HEK293 (cell line): ENCODE data around the gene FAM200C.

Source experiments
- CTCF ChIA-PET: fragments of 350-600 bp; formaldehyde crosslinking; extraction: SDS; loops from one replicate; lab custom pipeline; 2021; ENCODE audit warnings: antibody characterized with exemption; lab: Yijun Ruan, JAX
- POLR2A ChIA-PET: fragments of 300-600 bp; formaldehyde crosslinking; extraction: SDS; loops from one replicate; lab custom pipeline; 2020; ENCODE audit warnings: antibody characterized with exemption, inconsistent platforms; lab: Yijun Ruan, JAX
- H3K27ac ChIP-seq: fragments of 200-500 bp; sonication (Bioruptor generic); 2 replicates; pipeline ENCODE4 v1.5.1; 2014; ENCODE audit warnings: low read depth, low read length, control low read depth, inconsistent platforms; ENCODE audit errors: extremely low read depth
- H3K36me3 ChIP-seq, 2 experiments: fragments of 200-500 bp in 1 of 2; sonication (Bioruptor generic) in 1 of 2; 1 replicate in 1 of 2; 2 replicates in 1 of 2; pipeline ENCODE4 v1.5.1; 2014 to 2017; ENCODE audit warnings: inconsistent platforms in 2 of 2, low read length in 2 of 2; ENCODE audit not compliant: control insufficient read depth in 2 of 2, insufficient read depth in 1 of 2
- H3K4me1 ChIP-seq: fragments of 200-500 bp; sonication (Bioruptor generic); 2 replicates; pipeline ENCODE4 v1.5.1; 2014; ENCODE audit warnings: mild to moderate bottlenecking, low read length, inconsistent platforms; ENCODE audit not compliant: control insufficient read depth, insufficient read depth
- H3K4me3 ChIP-seq: 2 replicates; pipeline ENCODE4 v1.5.1; 2011; ENCODE audit warnings: low read depth, mild to moderate bottlenecking, control low read depth, low read length, moderate library complexity
- H3K9me3 ChIP-seq: fragments of 200-500 bp; sonication (Bioruptor generic); 2 replicates; pipeline ENCODE4 v1.5.1; 2014; ENCODE audit warnings: low read depth, low read length, inconsistent platforms; ENCODE audit not compliant: control insufficient read depth, insufficient read depth
- GLIS2 ChIP-seq: fragments of 450-650 bp; formaldehyde crosslinking; IDR thresholded peaks from 2 replicates; pipeline ENCODE4 v1.5.1; 2016; ENCODE audit warnings: missing biosample characterization, missing genetic modification characterization
- HOXA7 ChIP-seq: sonication (generic); formaldehyde crosslinking; IDR thresholded peaks from 2 replicates; pipeline ENCODE4 v1.8.1; 2022; ENCODE audit warnings: missing genetic modification reagents, borderline replicate concordance
- KLF9 ChIP-seq: fragments of 450-650 bp; formaldehyde crosslinking; IDR thresholded peaks from 2 replicates; pipeline ENCODE4 v1.5.1; 2016; ENCODE audit warnings: missing biosample characterization, missing genetic modification characterization, low read depth
- ZBTB26 ChIP-seq: fragments of 450-650 bp; formaldehyde crosslinking; optimal IDR thresholded peaks from 2 replicates; pipeline ENCODE3; 2016; ENCODE audit warnings: missing biosample characterization, mild to moderate bottlenecking, missing genetic modification characterization
- ZIC2 ChIP-seq: fragments of 450-650 bp; formaldehyde crosslinking; IDR thresholded peaks from 2 replicates; pipeline ENCODE4 v1.5.1; 2016; ENCODE audit warnings: missing biosample characterization, missing genetic modification characterization
- ZNF132 ChIP-seq: fragments of 450-650 bp; formaldehyde crosslinking; IDR thresholded peaks from 2 replicates; pipeline ENCODE4 v1.5.1; 2017; ENCODE audit warnings: missing biosample characterization, missing genetic modification characterization, borderline replicate concordance
- ZNF133 ChIP-seq: fragments of 450-650 bp; formaldehyde crosslinking; IDR thresholded peaks from 2 replicates; pipeline ENCODE4 v1.5.1; 2016; ENCODE audit warnings: missing biosample characterization, missing genetic modification characterization
- ZNF140 ChIP-seq: fragments of 450-650 bp; formaldehyde crosslinking; IDR thresholded peaks from 2 replicates; pipeline ENCODE4 v1.5.1; 2016; ENCODE audit warnings: missing biosample characterization, missing genetic modification characterization
- ZNF155 ChIP-seq: fragments of 450-650 bp; formaldehyde crosslinking; IDR thresholded peaks from 2 replicates; pipeline ENCODE4 v1.5.1; 2016; ENCODE audit warnings: missing biosample characterization, missing genetic modification characterization
- ZNF19 ChIP-seq: fragments of 450-650 bp; formaldehyde crosslinking; IDR thresholded peaks from 2 replicates; pipeline ENCODE4; 2016; ENCODE audit warnings: missing biosample characterization, missing genetic modification characterization, low read depth
- ZNF350 ChIP-seq: fragments of 450-650 bp; formaldehyde crosslinking; IDR thresholded peaks from 2 replicates; pipeline ENCODE4 v1.5.0; 2017; ENCODE audit warnings: missing biosample characterization, mild to moderate bottlenecking, missing genetic modification characterization
- ZNF354C ChIP-seq: fragments of 450-650 bp; formaldehyde crosslinking; IDR thresholded peaks from 2 replicates; pipeline ENCODE4 v1.5.1; 2016; ENCODE audit warnings: missing biosample characterization, missing genetic modification characterization, low read depth, borderline replicate concordance
- ZNF394 ChIP-seq: fragments of 450-650 bp; formaldehyde crosslinking; IDR thresholded peaks from 2 replicates; pipeline ENCODE4 v1.5.1; 2016; ENCODE audit warnings: missing biosample characterization, missing genetic modification characterization, mild to moderate bottlenecking, moderate library complexity, borderline replicate concordance
- ZNF423 ChIP-seq: fragments of 450-650 bp; formaldehyde crosslinking; IDR thresholded peaks from 2 replicates; pipeline ENCODE4 v1.5.1; 2016; ENCODE audit warnings: missing biosample characterization, missing genetic modification characterization
- ZNF473 ChIP-seq: fragments of 450-650 bp; formaldehyde crosslinking; IDR thresholded peaks from 2 replicates; pipeline ENCODE4 v1.5.1; 2017; ENCODE audit warnings: missing biosample characterization, missing genetic modification characterization
- ZNF513 ChIP-seq: fragments of 450-650 bp; IDR thresholded peaks from 2 replicates; pipeline ENCODE4 v1.5.1; 2018; ENCODE audit warnings: missing biosample characterization, missing genetic modification characterization
- ZNF529 ChIP-seq: fragments of 450-650 bp; formaldehyde crosslinking; IDR thresholded peaks from 2 replicates; pipeline ENCODE4 v1.5.1; 2017; ENCODE audit warnings: missing genetic modification characterization, missing biosample characterization; ENCODE audit not compliant: insufficient replicate concordance
- ZNF548 ChIP-seq: fragments of 450-650 bp; formaldehyde crosslinking; IDR thresholded peaks from 2 replicates; pipeline ENCODE4 v1.5.1; 2016; ENCODE audit warnings: missing biosample characterization, missing genetic modification characterization
- ZNF571 ChIP-seq: fragments of 450-650 bp; formaldehyde crosslinking; IDR thresholded peaks from 2 replicates; pipeline ENCODE4 v1.5.0; 2017; ENCODE audit warnings: missing biosample characterization, missing genetic modification characterization
- ZNF629 ChIP-seq: fragments of 450-650 bp; formaldehyde crosslinking; IDR thresholded peaks from 2 replicates; pipeline ENCODE4 v1.5.1; 2017; ENCODE audit warnings: missing biosample characterization, missing genetic modification characterization
- ZNF792 ChIP-seq: fragments of 450-650 bp; formaldehyde crosslinking; IDR thresholded peaks from 2 replicates; pipeline ENCODE4 v1.5.1; 2016; ENCODE audit warnings: missing biosample characterization, missing genetic modification characterization
- ZNF837 ChIP-seq: fragments of 450-650 bp; formaldehyde crosslinking; IDR thresholded peaks from 2 replicates; pipeline ENCODE4 v1.5.1; 2016; ENCODE audit warnings: missing biosample characterization, missing genetic modification characterization
- TF ChIP-seq, protein P1 (sequence below): fragments of 450-650 bp; formaldehyde crosslinking; IDR thresholded peaks from 2 replicates; pipeline ENCODE4 v1.5.1; 2016; ENCODE audit warnings: missing biosample characterization, missing genetic modification characterization
- TF ChIP-seq, protein P2 (sequence below): fragments of 450-650 bp; formaldehyde crosslinking; IDR thresholded peaks from 2 replicates; pipeline ENCODE4 v1.5.1; 2017; ENCODE audit warnings: missing biosample characterization, missing genetic modification characterization
- TF ChIP-seq, protein P3 (sequence below): fragments of 450-650 bp; formaldehyde crosslinking; conservative IDR thresholded peaks from 2 replicates; pipeline ENCODE4 v1.5.1; 2016; ENCODE audit warnings: low read depth, missing biosample characterization, missing genetic modification characterization

Gene FAM200C

DNA sequence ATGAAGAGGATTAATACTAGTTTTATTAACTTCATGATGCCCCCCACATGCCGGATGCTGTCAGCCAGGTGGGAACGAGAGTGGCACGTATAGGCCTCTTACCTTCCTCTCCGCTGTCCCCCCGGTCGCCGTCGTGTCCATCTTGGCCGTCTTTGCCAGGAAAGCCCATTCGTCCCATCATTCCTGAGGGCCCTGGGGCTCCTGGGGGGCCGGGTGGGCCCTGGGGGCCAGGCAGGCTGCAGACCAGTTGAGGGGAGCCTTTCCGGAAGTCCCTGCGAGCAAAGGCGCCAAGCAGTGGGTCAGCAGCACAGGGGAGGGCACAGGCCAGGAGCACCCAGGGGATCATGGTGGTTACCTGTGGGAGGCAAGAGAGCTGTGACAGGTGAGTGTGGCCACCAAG lies 45.2 kb downstream of the FAM200C start:
- H3K4me1 ChIP-seq = no peaks in the 10 kb centered on the region
- CTCF ChIA-PET = no interaction called here
- no peaks in the 10 kb centered on the region for H3K36me3 ChIP-seq
- POLR2A ChIA-PET = no interaction called here
- no peak for TF ChIP-seq ZNF155
- TF ChIP-seq, protein P1, sequence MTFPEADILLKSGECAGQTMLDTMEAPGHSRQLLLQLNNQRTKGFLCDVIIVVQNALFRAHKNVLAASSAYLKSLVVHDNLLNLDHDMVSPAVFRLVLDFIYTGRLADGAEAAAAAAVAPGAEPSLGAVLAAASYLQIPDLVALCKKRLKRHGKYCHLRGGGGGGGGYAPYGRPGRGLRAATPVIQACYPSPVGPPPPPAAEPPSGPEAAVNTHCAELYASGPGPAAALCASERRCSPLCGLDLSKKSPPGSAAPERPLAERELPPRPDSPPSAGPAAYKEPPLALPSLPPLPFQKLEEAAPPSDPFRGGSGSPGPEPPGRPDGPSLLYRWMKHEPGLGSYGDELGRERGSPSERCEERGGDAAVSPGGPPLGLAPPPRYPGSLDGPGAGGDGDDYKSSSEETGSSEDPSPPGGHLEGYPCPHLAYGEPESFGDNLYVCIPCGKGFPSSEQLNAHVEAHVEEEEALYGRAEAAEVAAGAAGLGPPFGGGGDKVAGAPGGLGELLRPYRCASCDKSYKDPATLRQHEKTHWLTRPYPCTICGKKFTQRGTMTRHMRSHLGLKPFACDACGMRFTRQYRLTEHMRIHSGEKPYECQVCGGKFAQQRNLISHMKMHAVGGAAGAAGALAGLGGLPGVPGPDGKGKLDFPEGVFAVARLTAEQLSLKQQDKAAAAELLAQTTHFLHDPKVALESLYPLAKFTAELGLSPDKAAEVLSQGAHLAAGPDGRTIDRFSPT = no peak
- no peak for TF ChIP-seq ZIC2 (tag by site-specific recombination)
- TF ChIP-seq ZNF354C (tag by site-specific recombination) = no peak
- TF ChIP-seq ZNF132 = no peak
- TF ChIP-seq ZNF133 (tag by site-specific recombination) = no peak
- no peak for TF ChIP-seq KLF9 (tag by site-specific recombination)
- TF ChIP-seq HOXA7 (CRISPR knock-in tag) = no peak
- no peak for TF ChIP-seq ZNF629
- TF ChIP-seq ZNF394 (tag by site-specific recombination) = no peak
- no peak for TF ChIP-seq ZBTB26 (tag by site-specific recombination)
- no peak for TF ChIP-seq ZNF837
- TF ChIP-seq, protein P2, sequence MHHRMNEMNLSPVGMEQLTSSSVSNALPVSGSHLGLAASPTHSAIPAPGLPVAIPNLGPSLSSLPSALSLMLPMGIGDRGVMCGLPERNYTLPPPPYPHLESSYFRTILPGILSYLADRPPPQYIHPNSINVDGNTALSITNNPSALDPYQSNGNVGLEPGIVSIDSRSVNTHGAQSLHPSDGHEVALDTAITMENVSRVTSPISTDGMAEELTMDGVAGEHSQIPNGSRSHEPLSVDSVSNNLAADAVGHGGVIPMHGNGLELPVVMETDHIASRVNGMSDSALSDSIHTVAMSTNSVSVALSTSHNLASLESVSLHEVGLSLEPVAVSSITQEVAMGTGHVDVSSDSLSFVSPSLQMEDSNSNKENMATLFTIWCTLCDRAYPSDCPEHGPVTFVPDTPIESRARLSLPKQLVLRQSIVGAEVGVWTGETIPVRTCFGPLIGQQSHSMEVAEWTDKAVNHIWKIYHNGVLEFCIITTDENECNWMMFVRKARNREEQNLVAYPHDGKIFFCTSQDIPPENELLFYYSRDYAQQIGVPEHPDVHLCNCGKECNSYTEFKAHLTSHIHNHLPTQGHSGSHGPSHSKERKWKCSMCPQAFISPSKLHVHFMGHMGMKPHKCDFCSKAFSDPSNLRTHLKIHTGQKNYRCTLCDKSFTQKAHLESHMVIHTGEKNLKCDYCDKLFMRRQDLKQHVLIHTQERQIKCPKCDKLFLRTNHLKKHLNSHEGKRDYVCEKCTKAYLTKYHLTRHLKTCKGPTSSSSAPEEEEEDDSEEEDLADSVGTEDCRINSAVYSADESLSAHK (tag by site-specific recombination) = no peak
- no peak for TF ChIP-seq ZNF571 (tag by site-specific recombination)
- no peak for TF ChIP-seq ZNF529 (tag by site-specific recombination)
- TF ChIP-seq ZNF350 = no peak
- no peak for TF ChIP-seq ZNF423 (tag by site-specific recombination)
- TF ChIP-seq, all 188 proteins: peak for 0
- Histone ChIP-seq H3K27ac (no peak overlapping the region), H3K9me3 (no peaks in the 10 kb centered on the region), H3K4me3 (no peak overlapping the region)

DNA sequence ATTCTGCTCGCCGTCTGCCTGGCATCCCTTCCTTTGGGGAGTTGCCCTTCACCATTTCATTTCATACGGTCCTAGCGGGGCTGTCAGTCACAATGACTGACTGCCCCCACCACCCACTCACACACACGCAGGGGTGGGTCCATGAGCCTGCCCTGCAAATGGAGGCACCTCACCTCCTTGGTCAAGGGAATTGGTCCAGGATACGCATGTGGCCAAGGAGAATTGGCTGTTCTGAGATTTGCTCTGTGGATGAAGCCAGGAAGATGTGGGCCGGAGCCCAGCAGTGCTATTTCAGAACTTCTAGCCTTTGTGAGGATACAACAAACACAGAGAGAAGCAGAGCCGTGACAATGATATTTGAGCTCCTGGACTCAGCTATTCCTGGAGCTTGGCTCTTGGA lies 46.5 kb downstream of the FAM200C start:
- H3K4me3 ChIP-seq = no peak overlapping the region
- no peaks in the 10 kb centered on the region for H3K4me1 ChIP-seq
- POLR2A ChIA-PET = no interaction called here
- H3K36me3 ChIP-seq = no peaks in the 10 kb centered on the region
- no peak overlapping the region for H3K27ac ChIP-seq
- H3K9me3 ChIP-seq = no peaks in the 10 kb centered on the region
- CTCF ChIA-PET = no interaction called here
- TF ChIP-seq ZNF132 (no peak), ZNF548 (tag by site-specific recombination) (no peak), GLIS2 (tag by site-specific recombination) (no peak), ZNF513 (tag by site-specific recombination) (no peak), ZNF792 (tag by site-specific recombination) (no peak), ZNF473 (tag by site-specific recombination) (no peak), ZNF140 (tag by site-specific recombination) (no peak), ZNF19 (tag by site-specific recombination) (no peak)
- TF ChIP-seq, protein P3, sequence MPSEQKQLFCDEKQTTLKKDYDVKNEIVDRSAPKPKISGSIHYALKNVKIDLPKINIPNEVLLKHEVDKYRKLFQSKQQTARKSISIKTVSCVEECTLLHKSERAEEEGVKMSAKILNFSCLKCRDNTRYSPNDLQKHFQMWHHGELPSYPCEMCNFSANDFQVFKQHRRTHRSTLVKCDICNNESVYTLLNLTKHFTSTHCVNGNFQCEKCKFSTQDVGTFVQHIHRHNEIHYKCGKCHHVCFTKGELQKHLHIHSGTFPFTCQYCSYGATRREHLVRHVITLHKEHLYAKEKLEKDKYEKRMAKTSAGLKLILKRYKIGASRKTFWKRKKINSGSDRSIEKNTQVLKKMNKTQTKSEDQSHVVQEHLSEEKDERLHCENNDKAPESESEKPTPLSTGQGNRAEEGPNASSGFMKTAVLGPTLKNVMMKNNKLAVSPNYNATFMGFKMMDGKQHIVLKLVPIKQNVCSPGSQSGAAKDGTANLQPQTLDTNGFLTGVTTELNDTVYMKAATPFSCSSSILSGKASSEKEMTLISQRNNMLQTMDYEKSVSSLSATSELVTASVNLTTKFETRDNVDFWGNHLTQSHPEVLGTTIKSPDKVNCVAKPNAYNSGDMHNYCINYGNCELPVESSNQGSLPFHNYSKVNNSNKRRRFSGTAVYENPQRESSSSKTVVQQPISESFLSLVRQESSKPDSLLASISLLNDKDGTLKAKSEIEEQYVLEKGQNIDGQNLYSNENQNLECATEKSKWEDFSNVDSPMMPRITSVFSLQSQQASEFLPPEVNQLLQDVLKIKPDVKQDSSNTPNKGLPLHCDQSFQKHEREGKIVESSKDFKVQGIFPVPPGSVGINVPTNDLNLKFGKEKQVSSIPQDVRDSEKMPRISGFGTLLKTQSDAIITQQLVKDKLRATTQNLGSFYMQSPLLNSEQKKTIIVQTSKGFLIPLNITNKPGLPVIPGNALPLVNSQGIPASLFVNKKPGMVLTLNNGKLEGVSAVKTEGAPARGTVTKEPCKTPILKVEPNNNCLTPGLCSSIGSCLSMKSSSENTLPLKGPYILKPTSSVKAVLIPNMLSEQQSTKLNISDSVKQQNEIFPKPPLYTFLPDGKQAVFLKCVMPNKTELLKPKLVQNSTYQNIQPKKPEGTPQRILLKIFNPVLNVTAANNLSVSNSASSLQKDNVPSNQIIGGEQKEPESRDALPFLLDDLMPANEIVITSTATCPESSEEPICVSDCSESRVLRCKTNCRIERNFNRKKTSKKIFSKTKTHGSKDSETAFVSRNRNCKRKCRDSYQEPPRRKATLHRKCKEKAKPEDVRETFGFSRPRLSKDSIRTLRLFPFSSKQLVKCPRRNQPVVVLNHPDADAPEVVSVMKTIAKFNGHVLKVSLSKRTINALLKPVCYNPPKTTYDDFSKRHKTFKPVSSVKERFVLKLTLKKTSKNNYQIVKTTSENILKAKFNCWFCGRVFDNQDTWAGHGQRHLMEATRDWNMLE (tag by site-specific recombination) = no peak
